Fibroblast of lung (primary cell): ENCODE results near the gene RPP40. TPM values are rescaled to one million over a fixed set of nuclear protein-coding genes. Genes with fewer than 3 reads are reported as not detected.

Experiments used
- DNase-seq, 2 donors: peaks; one replicate each; pipeline versions ENCODE4 v3.0.0 to v3.0.0-alpha.2; 2010; ENCODE audit warnings: low read depth in 2 of 2
- H2AFZ ChIP-seq: 2 replicates; pipeline ENCODE4 v1.5.1; 2012; ENCODE audit warnings: low read length, control low read depth, inconsistent platforms
- H3K27ac ChIP-seq: 2 replicates; pipeline ENCODE4 v1.5.1; 2011; ENCODE audit warnings: low read length, control low read depth; ENCODE audit not compliant: insufficient read depth
- H3K27me3 ChIP-seq: 2 replicates; pipeline ENCODE4 v1.5.1; 2011; ENCODE audit warnings: mild to moderate bottlenecking, low read length; ENCODE audit not compliant: control insufficient read depth, insufficient read depth
- H3K36me3 ChIP-seq: 2 replicates; pipeline ENCODE4 v1.5.1; 2011; ENCODE audit warnings: low read length; ENCODE audit not compliant: control insufficient read depth, insufficient read depth
- H3K4me1 ChIP-seq: 2 replicates; pipeline ENCODE4 v1.5.1; 2011; ENCODE audit warnings: low read length; ENCODE audit not compliant: control insufficient read depth, insufficient read depth; ENCODE audit errors: extremely low read depth
- H3K4me2 ChIP-seq: 2 replicates; pipeline ENCODE4 v1.5.1; 2011; ENCODE audit warnings: low read length, control low read depth; ENCODE audit not compliant: insufficient read depth; ENCODE audit errors: extremely low read depth
- H3K4me3 ChIP-seq, 4 experiments: fragments of 200-600 bp in 1 of 4; sonication (generic) in 1 of 4; replicated peaks in 1 of 4; 2 replicates each; pipeline ENCODE4 v1.5.1; 2011 to 2016; ENCODE audit warnings: low read length in 4 of 4, low read depth in 3 of 4, mild to moderate bottlenecking in 3 of 4, control low read depth in 2 of 4, inconsistent platforms in 1 of 4, mixed read lengths in 1 of 4; ENCODE audit not compliant: insufficient read depth in 1 of 4; ENCODE audit errors: control extremely low read depth in 1 of 4
- H3K79me2 ChIP-seq: 2 replicates; pipeline ENCODE4 v1.5.1; 2012; ENCODE audit warnings: mild to moderate bottlenecking, low read length, inconsistent platforms; ENCODE audit not compliant: control insufficient read depth, insufficient read depth
- H3K9ac ChIP-seq: 2 replicates; pipeline ENCODE4 v1.5.1; 2011; ENCODE audit warnings: mild to moderate bottlenecking, low read length, control low read depth; ENCODE audit not compliant: insufficient read depth
- H3K9me3 ChIP-seq: 2 replicates; pipeline ENCODE4 v1.5.1; 2012; ENCODE audit warnings: low read depth, low read length; ENCODE audit not compliant: control insufficient read depth, insufficient read depth
- H4K20me1 ChIP-seq: 2 replicates; pipeline ENCODE4 v1.5.1; 2011; ENCODE audit warnings: low read length; ENCODE audit not compliant: control insufficient read depth, insufficient read depth; ENCODE audit errors: extremely low read depth
- CTCF ChIP-seq, 2 donors: IDR thresholded peaks in 1 of 2; conservative IDR thresholded peaks in 1 of 2; 1 replicate in 1 of 2; 2 replicates in 1 of 2; pipeline ENCODE4 v1.5.1; 2011 to 2012; ENCODE audit warnings: low read length in 2 of 2, control low read depth in 1 of 2, inconsistent platforms in 1 of 2, low read depth in 1 of 2, mild to moderate bottlenecking in 1 of 2
- EZH2 ChIP-seq: IDR thresholded peaks from 2 replicates; pipeline ENCODE4 v1.5.1; 2012; ENCODE audit warnings: low read length, control low read depth, mild to moderate bottlenecking; ENCODE audit errors: missing control alignments
- polyA plus RNA-seq, 2 donors: library from polyadenylated mRNA; depleted of rRNA in 1 of 2; stranded (reverse) in 1 of 2; unstranded in 1 of 2; fragments of >200 nt; gene quantifications; 2 replicates each; pipeline ENCODE4 v1.2.1, GENCODE V29; 2011 to 2012; ENCODE audit warnings: missing spikeins in 1 of 2
- total RNA-seq: library from RNA; depleted of rRNA; stranded (reverse); fragments of >200 nt; gene quantifications from 2 replicates; pipeline ENCODE4 v1.2.1, GENCODE V29; 2014

Gene RPP40
- total and polyA plus RNA-seq, 2 donors (not counting 1 experiment from before 2014, with no cell fraction given) = 8.3 to 27.6 TPM

GRCh38 chr6:4971851-4972250 is 32.0 kb downstream of the RPP40 start:
- Histone ChIP-seq H3K79me2 (no peaks in the 10 kb centered on the region), H4K20me1 (no peaks in the 10 kb centered on the region), H3K4me1 (peaks cover 2% of the 10 kb centered on the region), H3K9ac (no peak overlapping the region), H3K4me2 (no peak overlapping the region), H3K27ac (no peak overlapping the region), H3K36me3 (no peaks in the 10 kb centered on the region), H3K4me3 (no peak overlapping the region), H2AFZ (no peak overlapping the region), H3K27me3 (no peaks in the 10 kb centered on the region), H3K9me3 (no peaks in the 10 kb centered on the region)
- DNase-seq = no peak
- TF ChIP-seq CTCF (conservative IDR thresholded peaks at IDR 0.05 in 1 of 2, IDR thresholded peaks at IDR 0.05 in 1 of 2; ENCODE audit: low read depth in 1 of 2, low read length in 2 of 2) (no peak), EZH2 (no peak)

- Histone ChIP-seq H3K79me2 (no peaks in the 10 kb centered on the region), H3K9me3 (no peaks in the 10 kb centered on the region), H3K4me3 (no peak overlapping the region), H3K27me3 (no peaks in the 10 kb centered on the region), H3K4me2 (peak overlapping the region; percentile 3), H3K36me3 (no peaks in the 10 kb centered on the region), H3K27ac (no peak overlapping the region), H3K9ac (no peak overlapping the region), H2AFZ (peak overlapping the region; percentile 22), H4K20me1 (no peaks in the 10 kb centered on the region), H3K4me1 (peaks cover 2% of the 10 kb centered on the region)
- DNase-seq = no peak
- TF ChIP-seq EZH2 (no peak), CTCF (conservative IDR thresholded peaks at IDR 0.05 in 1 of 2, IDR thresholded peaks at IDR 0.05 in 1 of 2; ENCODE audit: low read depth in 1 of 2, low read length in 2 of 2) (no peak)
Observed at GRCh38 chr6:4970739-4971395, 33.0 kb downstream of the RPP40 start.

- H3K27me3 ChIP-seq = no peaks in the 10 kb centered on the region
- H4K20me1 ChIP-seq = no peaks in the 10 kb centered on the region
- no peaks in the 10 kb centered on the region for H3K36me3 ChIP-seq
- H3K4me1 ChIP-seq = peaks cover 2% of the 10 kb centered on the region
- no peak overlapping the region for H3K4me3 ChIP-seq
- DNase-seq = no peak
- TF ChIP-seq CTCF (conservative IDR thresholded peaks at IDR 0.05 in 1 of 2, IDR thresholded peaks at IDR 0.05 in 1 of 2; ENCODE audit: low read depth in 1 of 2, low read length in 2 of 2) = no peak
- no peak for TF ChIP-seq EZH2
- H3K27ac ChIP-seq = no peak overlapping the region
- no peak overlapping the region for H3K9ac ChIP-seq
- H3K9me3 ChIP-seq = no peaks in the 10 kb centered on the region
- H3K79me2 ChIP-seq = no peaks in the 10 kb centered on the region
- no peak overlapping the region for H3K4me2 ChIP-seq
- no peak overlapping the region for H2AFZ ChIP-seq
Observed at GRCh38 chr6:4969609-4970285, 34.1 kb downstream of the RPP40 start.
